Renal pelvis (tissue), 4 donors: ENCODE data around the gene FAM78A. TPM values are rescaled to one million over a fixed set of nuclear protein-coding genes. Genes with fewer than 3 reads are reported as not detected.
A peak's percentile ranks its signal among the peaks of the same experiment; 100 is the strongest.

Source experiments
- DNase-seq: peaks from one replicate; pipeline ENCODE4 v3.0.0-alpha.2; 2013
- polyA plus RNA-seq, 3 donors: library from polyadenylated mRNA; unstranded; fragments of 120-200 nt; gene quantifications; one replicate each; pipeline ENCODE4 v1.2.1, GENCODE V29; 2013; ENCODE audit not compliant: insufficient read length in 3 of 3

FAM78A gene
- polyA plus RNA-seq, 3 donors: 2.6 to 3.7 (median 3.6) TPM

DNA sequence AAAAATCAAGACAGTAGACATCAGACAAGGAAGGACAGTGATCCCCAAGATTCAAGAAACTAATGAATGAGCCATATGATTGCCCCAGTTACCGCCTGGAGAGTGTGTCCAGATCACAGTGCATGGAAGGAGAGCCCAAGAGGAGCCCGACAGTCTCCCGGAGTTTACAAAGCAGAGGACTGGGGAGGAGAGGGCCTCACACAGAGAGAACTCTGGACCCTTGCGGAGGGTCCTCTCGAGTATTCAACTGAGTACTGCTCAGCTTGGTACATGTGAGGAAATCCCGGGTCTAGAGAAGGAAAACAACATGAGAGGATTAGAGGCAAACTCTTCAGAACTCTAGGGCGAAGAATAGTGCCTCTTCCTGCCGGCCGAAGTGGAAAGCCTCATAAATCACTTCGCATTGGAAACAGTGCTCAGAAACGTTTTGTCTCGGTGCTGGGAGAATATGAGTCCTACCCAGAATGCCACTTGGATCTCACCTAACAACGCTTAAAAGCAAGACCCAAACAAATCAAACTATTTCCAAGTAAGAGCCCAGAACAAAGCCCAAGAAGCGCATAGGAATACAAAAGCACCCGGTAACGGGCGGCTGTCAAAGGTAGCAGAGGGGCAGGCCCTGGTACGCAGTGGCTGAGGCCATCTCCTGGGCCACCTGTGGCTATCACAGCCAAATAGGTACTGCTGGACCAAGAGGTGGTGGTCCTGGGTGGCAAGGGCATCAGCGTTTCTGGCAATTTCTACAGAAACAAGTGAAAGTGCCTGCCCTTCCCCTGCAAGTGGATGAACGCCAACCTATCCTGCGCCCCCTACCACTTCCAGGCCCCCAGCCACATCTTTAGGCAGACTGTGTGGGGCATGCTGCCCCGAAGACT is 36.0 kb downstream of the FAM78A start:
- DNase-seq: no peak

DNA sequence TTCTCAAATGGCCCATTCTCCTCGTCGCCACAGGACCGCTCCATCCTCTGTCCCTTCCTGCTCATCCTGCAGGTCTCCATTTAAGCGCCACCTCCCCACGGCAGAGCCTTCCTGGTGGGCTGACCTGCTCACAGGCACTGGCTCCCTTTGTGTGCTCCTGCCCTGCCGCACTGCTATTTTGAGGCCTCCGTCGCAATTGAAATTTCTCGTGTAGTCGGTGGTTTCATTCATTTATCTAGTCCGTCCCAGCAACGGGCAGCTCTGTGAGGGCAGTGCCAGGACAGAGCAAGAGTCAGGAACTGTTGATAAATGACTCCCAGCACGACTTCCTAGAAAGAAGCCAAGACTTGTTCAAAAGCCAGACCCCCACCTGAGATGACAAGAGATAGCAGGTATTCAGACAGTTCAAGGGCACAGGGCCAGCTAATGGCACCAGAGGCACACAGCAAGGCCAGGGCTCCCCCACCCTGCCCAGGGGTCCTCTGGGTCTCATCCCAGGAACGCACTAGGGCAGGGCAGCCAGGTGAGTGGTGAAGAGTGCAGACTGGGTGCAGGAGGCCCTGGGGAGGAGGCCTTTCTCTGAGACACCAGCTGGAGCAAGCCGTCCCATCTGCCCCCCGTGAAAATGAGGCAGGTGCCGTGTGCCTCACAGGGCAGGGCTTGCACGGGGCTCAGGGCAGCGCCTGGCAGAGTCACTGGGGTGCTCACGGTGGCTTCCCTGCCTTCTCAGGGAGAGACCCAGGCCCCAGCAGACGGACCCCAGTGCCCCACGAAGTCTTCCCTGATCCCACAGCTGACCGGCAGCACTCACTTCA is 36.9 kb downstream of the FAM78A start:
- no peak for DNase-seq

DNA sequence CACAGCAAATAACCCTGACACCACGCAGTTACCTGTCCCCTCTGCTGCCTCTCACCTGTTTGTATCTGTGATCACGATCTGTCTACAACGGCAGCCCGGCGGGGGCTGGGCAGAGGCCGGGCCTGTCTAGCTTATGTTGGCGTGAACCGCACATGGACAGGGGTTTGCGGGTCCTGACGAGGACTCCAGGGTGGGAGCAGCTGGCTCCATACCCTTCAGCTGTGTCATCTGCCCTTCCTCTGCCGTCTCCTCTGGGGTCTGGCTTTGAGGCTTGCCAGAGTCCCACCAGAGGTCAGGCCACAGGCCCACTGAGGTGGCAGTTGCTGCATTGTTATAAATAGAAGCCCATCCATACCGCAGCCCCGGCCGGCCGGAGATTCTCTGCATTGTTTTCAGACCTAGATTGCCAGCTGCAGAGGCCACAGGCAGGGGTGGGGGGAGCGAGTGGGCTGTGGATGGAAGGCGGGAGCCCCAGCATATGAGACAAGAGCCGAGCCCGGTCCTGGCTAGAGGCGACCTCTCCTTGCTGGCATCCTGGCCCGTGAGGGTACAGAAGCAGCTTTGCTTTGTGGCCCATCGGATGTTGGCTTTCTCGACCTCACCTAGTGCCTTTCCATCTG is 37.8 kb downstream of the FAM78A start:
- no peak for DNase-seq

DNA sequence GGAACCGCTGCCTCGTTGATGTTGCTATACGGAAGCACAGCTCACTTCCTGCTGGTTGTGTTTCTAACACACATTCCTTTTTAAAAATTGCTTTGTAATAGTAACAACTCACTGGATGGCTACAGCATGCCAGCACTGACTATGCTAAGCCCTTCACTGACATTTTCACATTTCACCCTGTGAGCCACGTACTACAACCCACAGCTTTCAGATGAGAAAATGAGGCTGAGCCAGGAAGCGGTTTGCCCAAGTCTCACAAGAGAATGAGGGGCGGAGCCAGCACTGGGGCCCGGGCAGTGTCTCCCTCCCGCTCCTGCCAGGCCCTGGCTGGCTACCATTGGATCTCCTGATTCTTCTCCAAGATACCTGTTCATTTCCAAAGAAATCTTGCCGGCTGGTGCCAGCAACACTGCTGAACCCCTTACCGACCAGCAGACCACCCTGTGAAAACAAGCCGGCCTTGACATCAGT is 38.3 kb downstream of the FAM78A start:
- DNase-seq: no peak

DNA sequence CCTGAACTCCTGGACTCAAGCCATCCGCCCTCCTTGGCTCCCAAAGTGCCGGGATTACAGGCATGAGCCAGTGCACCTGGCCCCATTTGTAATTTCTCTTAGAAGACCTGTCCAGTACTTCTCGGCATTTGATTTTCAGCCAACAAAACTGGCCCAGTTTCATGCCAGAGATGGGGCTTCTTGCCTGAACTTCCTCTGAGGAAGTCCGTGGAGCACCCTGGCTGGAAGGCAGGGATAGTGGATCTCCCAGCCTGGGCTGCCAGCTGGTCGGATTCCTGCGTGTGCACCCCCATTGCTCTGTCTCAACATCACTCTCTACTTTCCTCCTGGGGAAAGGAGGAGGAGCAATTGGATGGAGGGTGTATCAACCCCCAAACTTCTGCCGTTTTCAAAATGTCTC is 39.0 kb downstream of the FAM78A start:
- no peak for DNase-seq

DNA sequence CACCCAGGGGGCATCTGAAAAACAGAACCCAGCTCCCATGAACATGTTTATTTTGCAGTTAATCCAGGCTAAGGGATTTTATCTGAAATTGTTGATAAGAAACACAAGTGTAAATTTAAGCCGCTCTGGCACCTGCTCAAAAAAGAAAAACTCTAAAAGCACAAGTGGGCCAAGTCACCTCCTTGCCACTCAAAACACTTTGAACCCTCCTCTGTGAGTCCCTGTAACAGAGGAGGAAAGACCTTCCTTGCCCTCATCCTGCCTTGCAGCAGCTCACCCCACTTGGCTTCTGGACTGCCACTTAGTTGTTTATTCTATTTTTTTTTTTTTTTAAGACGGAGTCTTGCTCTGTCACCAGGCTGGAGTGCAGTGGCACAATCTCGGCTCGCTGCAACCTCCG is 39.5 kb downstream of the FAM78A start:
- no peak for DNase-seq

DNA sequence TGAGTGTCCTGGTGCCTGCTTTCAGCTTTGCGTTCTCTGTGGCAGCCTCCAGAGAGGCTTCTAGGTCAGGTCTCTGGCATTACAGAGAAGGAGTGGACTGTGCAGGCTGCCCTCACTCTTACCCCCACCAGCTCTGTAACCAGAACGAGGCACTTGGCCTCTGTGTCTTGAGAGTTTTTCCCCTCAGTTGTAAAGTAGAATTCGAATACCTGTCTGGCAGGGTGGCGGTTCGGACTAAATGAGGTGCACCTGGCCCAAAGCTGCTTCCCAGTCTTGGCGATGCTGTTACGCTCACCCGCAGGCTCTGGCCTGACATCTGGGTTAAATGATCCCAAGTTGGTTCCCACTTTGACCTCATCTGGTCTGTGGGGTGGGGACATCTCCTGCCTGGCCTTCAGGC is 40.1 kb downstream of the FAM78A start:
- no peak for DNase-seq

DNA sequence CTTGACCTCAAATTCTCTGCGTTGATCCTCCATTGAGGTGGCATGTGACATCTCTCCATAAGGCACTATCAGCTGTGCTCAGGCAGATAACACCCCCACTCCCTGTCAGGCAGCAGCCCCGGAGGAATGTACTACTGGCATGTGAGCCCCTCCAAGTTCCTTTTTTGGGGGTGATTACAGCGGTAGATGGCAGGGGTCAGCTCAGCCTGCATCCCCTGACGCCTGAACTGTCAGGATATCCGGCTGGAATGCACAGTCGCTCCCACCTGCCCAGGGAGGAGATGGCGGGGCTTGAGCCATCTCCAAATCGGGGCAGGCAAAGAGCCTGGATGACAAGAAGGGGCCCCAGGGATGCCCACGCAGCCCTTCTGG is 40.8 kb downstream of the FAM78A start:
- DNase-seq: no peak

DNA sequence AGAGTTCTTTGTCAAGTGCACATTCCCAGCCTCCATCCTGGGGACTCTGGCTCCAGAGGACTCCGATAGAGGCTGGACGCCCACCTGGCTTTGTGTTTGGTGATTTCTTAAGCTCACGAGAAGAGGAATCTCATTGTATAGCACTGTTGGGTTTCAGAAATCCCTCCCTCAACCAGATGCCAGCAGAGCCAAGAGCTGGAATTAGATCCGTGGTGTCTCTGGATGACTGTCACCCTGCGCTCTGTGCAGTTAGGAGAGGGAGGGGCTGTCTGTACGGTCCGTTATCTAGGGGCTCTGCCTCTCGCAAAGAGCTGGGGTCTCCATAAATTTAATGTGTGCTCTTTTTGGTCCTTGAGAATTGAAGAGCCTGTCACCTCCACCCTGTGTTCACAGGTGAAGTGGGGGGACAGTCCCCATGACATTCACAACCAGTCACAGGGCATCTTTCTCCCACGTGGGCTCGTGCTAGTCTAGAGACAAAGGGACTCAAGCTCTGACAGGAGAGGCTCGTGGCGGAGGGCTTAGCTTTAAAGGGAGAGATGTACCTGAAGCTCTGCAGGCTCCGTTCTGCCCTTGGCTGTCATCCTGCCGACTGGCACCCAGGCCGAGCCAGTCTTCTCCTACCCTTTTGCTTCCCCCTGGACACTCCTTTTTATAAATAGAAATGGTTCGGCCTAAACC is 41.4 kb downstream of the FAM78A start:
- DNase-seq: no peak

DNA sequence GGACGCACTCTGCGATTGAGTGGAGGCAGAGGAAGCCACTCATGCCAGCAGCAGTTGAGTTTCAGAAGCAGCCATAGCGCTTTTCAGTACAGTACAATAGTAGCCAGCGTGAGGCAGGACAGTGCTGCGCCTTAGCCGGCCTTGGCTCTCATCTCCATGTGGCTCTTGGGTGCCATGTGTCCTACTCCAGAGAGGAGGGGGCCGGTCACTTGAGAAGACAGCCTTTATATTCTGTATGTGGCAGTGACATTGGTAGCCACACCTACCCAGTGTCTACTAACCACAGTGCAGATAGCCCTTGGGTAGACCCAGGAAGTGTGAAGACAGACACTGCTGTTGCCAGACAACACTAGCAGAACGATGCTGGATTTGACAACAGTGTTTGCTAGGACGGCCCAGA is 42.3 kb downstream of the FAM78A start:
- no peak for DNase-seq

DNA sequence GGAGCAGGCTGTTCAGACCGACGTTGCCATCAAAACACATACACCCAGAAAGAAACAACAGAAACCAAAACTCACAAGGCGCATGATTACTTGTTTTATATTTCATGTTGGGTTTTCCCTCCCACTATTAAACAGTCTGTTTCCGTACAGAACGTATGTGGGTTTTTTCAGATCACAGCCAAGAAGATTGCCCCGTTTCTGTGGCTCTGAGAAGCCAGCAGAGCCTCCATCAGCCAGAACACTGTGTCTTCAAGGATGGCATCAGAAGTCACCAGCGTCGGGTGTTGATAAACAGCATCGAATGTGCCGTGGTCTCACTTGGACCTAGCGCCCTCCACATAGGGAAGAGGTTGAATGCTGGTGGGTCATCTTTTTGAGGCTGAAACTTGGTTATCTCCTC is 42.8 kb downstream of the FAM78A start:
- no peak for DNase-seq

DNA sequence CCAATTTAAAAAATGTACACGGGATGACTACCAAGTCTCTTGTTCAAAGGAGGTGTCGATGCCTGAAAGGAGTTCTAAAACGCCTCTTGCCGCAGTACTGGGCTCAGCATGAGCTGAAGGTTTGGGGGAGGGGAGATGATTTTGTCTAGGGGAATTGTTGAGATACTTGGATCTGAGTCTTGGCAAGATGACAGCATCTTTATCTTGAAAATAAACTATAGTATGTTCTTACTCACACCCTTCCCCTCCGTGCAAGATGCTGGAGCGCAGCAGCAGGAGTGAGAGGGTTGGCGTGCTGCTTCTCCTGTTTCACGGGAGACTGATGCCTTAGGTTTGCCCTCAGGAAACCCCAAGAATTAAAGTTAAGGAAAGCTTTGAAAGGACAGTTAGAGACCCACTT is 47.3 kb downstream of the FAM78A start:
- peak; percentile 47 for DNase-seq

DNA sequence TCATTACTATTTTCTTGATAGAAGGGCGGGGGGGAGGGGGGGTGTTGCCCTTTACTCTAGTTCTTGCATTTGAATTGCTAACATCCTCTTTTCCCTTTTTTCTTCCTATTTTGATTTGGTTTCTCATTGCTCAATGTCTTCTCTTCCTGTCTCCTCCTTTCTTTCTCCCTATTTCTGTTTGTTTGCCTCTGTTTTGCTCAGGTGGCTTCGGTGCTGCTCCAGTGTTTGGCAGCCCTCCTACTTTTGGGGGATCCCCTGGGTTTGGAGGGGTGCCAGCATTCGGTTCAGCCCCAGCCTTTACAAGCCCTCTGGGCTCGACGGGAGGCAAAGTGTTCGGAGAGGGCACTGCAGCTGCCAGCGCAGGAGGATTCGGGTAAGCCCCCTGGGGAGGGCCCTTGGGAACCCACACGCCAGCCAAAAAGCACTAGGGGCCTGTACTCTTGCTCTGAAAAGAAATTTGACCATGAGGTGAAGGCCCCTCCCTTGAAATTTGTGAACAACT is 48.3 kb downstream of the FAM78A start:
- no peak for DNase-seq

DNA sequence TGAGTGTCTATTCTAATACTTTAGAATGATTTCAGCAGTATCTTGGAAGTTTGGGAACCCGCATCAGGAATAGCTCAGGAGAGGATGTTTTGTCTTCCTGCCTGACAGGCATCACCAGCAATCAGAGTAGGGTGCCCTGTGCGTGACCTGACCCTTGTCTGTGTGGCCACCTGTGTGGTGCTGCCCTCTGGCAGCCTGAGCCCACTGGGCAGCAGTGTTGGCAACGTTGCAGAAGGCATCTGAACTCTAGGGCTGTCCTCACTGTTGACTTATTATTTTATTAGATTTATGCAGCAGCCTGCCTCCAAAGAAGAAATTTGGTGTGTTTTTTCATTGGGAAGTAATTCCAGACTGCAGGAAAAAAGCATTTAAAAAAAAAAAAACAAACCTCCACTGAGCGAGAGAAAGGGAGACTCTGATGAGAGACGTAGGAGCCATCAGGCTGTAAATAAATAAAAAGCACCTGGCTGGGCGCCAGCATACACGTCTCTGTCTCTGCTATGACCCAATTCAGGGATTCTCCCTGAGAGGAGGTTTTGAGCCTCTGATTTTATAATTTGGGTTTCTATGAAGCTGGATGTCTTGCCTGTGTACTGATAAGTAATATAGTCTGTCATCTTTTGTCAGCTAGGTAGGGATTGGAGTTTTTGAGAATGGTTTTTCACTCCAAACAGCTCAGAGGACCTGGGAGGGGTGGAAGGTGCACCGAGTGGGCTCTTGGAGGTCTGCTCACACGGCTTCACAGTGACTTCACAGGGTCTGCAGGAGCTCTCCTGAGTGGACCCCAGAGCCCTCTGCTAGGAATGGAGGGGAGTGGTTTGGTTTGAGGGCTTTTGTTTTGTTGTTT is 49.0 kb downstream of the FAM78A start:
- DNase-seq: no peak

DNA sequence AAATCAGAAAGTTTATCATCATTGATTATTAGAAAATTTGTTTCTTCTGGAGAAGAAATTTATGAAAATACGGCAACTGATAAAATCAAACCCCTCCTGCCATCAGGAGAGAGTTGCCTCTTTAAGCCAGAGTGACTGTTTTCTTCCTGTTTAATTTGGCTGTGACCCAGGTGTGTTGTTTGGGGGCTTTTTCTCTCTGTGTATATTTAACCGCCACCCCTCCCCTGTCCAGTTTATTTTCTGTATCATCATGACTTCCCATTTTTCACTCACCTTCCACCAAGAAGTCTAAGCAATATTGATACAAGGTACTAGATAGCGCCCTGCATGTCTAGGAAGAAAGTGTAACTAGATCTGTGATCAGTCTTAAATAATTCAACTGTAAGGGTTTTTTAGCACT is 50.1 kb downstream of the FAM78A start:
- no peak for DNase-seq

DNA sequence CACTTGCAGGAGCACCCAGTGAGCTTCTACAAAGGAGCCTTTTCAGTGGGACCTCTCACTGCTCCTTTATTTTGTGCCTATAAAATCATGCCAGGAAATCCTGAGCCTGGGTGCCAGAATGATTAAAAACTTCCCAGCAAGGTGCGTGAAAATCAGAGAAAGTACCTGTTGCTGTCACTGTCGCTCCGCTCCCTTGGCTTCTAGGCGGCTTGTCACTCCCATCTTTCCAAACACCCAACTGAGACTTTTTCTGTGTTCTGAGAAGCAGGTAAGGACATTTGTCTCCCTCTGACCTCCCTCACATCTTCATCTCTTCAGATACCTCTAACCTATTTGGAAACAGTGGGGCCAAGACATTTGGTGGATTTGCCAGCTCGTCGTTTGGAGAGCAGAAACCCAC is 53.9 kb downstream of the FAM78A start:
- DNase-seq: no peak

DNA sequence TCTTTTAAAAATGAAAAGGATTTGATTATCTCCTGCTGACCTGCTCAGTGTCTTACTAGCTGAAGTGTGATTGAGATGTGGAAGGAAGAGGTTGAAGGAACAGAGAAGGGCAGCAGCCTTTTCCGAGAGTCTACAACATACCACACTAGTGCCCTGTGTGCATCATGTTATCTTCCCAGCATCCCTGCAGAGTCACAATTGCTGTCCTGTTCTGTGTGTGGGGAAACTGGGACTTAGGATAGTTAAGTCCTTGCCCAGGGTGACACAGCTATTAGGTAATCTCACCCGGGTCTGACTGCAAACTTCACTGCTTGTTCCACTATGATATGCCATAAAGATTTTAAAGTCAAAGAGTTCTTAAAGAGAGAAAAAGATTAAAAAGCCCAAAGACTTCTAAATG is 55.8 kb downstream of the FAM78A start:
- DNase-seq: no peak

DNA sequence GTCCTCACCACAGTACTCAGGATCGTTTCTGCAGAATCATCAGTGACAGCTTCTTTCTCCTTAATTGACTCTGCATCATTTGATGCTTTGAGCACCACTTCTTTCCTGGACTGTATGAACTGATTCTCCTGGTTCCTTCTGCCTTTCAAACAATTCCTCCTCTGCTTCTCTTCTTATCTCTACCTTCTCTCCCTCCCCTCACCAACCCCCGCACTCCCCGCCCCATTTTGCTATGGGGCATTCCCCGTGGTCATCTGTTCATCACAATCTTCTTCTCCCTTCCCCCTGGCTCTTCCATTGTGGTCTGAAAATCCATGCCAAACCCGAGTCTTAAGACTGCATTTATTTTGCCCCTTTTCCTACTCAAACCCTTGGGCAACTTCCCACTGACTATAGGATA is 57.9 kb downstream of the FAM78A start:
- DNase-seq: no peak

DNA sequence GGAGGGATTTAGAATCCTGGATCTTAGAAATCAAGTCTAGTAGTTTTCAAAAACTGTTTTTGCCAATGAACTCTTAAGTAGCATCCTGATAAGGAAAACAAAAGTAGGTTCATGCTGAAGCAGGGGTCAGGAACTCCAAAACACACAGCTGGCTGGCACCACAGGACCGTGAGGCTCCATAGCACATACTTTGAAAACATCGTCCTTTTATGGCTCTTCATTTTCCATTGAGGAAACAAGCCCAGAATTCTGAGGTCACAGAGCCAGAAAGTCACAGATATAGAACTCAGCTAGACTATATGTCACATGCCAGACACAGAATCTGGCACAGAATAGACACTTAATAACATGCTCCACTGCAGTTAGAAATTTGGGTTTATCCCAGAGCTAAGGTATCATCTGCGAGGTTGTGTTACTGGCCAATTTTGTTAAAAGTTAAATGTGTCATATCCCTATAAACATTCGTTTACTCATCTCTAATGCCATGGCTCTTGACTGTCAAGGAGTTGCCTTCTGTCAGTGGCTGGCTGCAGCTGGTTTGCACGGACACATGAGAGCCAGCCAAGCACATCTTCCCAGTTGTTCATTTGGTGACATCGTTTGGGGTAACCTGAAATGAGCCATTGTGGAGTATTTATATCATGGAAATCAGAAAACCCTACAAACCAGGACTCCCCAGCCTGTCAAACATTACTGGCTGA is 58.8 kb downstream of the FAM78A start:
- DNase-seq: no peak

DNA sequence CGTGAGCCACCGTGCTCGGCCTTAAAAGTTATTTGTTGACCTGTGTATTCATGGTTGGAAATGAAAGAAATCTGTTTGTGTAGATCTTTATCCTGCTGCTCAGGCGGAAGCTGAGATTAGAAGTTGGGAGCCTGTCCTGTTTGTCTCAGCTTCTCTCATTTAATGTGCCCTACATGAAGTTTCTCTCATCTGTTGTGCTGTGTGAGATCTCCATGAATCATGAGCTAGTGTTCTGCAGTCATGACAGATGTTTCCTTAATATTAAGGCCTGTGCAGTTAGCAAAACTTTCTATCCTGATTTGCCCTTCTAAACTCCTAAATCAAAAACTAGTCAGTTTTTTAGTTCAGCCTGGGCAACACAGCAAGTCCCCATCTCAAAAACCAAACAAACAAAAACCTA is 59.5 kb downstream of the FAM78A start:
- DNase-seq: no peak
